ENCODE results near the gene VSX1. TPM values are rescaled to one million over a fixed set of nuclear protein-coding genes. Genes with fewer than 3 reads are reported as not detected.

The VSX1 gene
- total RNA-seq, 1 donor from 2014 or later = not detected

GRCh38 chr20:25126204-25127029 is 44.5 kb upstream of the VSX1 start:
- no peaks in the 10 kb centered on the region for H3K36me3 ChIP-seq
- no peak for DNase-seq
- TF ChIP-seq CTCF (IDR thresholded peaks at IDR 0.05) = no peak
- no peak overlapping the region for H3K4me3 ChIP-seq
- no peak overlapping the region for H3K27ac ChIP-seq
- H3K9me3 ChIP-seq = no peaks in the 10 kb centered on the region
- intact Hi-C loops (cut with DNase I) = no loop called here
- ATAC-seq = no peak
- no peaks in the 10 kb centered on the region for H3K27me3 ChIP-seq (ENCODE audit: low read depth)
- no peaks in the 10 kb centered on the region for H3K4me1 ChIP-seq

GRCh38 chr20:25125636-25126035 is 43.7 kb upstream of the VSX1 start:
- no peaks in the 10 kb centered on the region for H3K36me3 ChIP-seq
- no peak for TF ChIP-seq CTCF (IDR thresholded peaks at IDR 0.05)
- no peak overlapping the region for H3K4me3 ChIP-seq
- ATAC-seq (no peak), DNase-seq (no peak)
- H3K4me1 ChIP-seq = no peaks in the 10 kb centered on the region
- H3K27ac ChIP-seq = no peak overlapping the region
- intact Hi-C loops (cut with DNase I) = no loop called here
- no peaks in the 10 kb centered on the region for H3K9me3 ChIP-seq
- no peaks in the 10 kb centered on the region for H3K27me3 ChIP-seq (ENCODE audit: low read depth)

- no peak overlapping the region for H3K4me3 ChIP-seq
- H3K27me3 ChIP-seq (ENCODE audit: low read depth) = peaks cover 10% of the 10 kb centered on the region
- H3K9me3 ChIP-seq = no peaks in the 10 kb centered on the region
- no peak overlapping the region for H3K27ac ChIP-seq
- no peaks in the 10 kb centered on the region for H3K36me3 ChIP-seq
- ATAC-seq (no peak), DNase-seq (no peak)
- H3K4me1 ChIP-seq = no peaks in the 10 kb centered on the region
- TF ChIP-seq CTCF (IDR thresholded peaks at IDR 0.05) = no peak
- intact Hi-C loops (cut with DNase I) = no loop called here
These were observed 39.0 kb upstream of the VSX1 start for GRCh38 chr20:25120920-25121319.

GRCh38 chr20:25120457-25120856 is 38.5 kb upstream of the VSX1 start:
- H3K36me3 ChIP-seq = no peaks in the 10 kb centered on the region
- DNase-seq = no peak
- intact Hi-C loops (cut with DNase I) = no loop called here
- no peak for TF ChIP-seq CTCF (IDR thresholded peaks at IDR 0.05)
- peaks cover 10% of the 10 kb centered on the region for H3K27me3 ChIP-seq (ENCODE audit: low read depth)
- no peaks in the 10 kb centered on the region for H3K4me1 ChIP-seq
- H3K4me3 ChIP-seq = no peak overlapping the region
- no peaks in the 10 kb centered on the region for H3K9me3 ChIP-seq
- H3K27ac ChIP-seq = no peak overlapping the region
- ATAC-seq = no peak

GRCh38 chr20:25118529-25118928 is 36.6 kb upstream of the VSX1 start:
- ATAC-seq (no peak), DNase-seq (no peak)
- intact Hi-C loops (cut with DNase I) = no loop called here
- no peak overlapping the region for H3K27ac ChIP-seq
- no peak for TF ChIP-seq CTCF (IDR thresholded peaks at IDR 0.05)
- no peaks in the 10 kb centered on the region for H3K4me1 ChIP-seq
- H3K4me3 ChIP-seq = no peak overlapping the region
- H3K27me3 ChIP-seq (ENCODE audit: low read depth) = peaks cover 10% of the 10 kb centered on the region
- H3K9me3 ChIP-seq = no peaks in the 10 kb centered on the region
- no peaks in the 10 kb centered on the region for H3K36me3 ChIP-seq

All from lower lobe of right lung (tissue), 2 donors.